GM18517 (cell line): Measurements from ENCODE around the gene EEF1AKMT1.
A peak's percentile ranks its signal among the peaks of the same experiment; 100 is the strongest.

Experiments used
- ATAC-seq: cut with Tn5 transposase; IDR thresholded peaks from one replicate; pipeline ENCODE4 v1.9.1; 2021; ENCODE audit warnings: mild to moderate bottlenecking, moderate library complexity; ENCODE audit not compliant: unreplicated experiment

The EEF1AKMT1 gene, protein sequence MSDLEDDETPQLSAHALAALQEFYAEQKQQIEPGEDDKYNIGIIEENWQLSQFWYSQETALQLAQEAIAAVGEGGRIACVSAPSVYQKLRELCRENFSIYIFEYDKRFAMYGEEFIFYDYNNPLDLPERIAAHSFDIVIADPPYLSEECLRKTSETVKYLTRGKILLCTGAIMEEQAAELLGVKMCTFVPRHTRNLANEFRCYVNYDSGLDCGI

DNA sequence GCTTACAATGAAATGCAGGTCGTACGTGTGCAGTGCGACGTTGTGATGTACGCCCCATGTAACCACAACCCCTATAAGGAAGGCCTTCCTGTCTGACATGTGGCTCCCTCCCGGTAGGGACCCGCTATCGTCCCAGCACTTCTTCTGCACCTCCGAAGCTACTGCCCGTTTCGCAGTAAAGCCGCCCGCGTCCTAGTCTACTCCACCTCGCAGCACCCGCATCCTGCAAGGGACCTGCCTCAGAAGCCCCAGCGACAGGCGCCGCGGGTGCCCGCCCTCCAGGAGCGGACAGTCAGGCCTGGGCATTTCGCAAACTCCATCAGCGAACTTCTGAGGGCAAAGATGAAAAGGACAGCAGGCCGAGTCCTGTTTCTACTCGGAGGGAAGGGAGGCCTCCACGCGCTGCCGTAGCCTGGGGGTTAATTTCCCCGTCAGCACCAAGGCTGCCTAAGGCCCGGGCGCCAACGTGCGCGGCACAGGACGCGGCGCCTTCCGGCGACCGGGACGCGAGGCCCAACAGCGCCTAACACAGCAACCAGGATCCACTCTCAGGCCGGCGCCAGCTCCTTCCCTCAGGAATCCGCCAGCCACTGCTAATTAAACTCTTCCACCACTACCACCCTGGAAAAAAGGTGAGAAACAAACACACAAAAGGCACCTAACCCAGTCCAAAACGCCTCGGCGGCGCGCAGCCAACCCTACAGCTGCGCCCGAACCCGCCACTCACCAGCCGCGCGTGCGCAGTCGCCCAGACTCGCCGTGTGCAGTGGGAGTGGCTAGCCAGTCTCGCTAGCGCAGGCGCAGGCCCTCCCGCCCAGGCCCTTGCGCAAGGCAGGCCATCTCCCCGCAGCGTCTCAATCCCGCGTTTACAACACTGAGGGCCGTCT is at the start of gene EEF1AKMT1:
Gene EEF1AKMT1, minus strand, starts transcription at position 768 of the 887 bp plus-strand sequence. CDS start 16,363 bp downstream, outside the sequence.
- peak; percentile 71 for ATAC-seq

DNA sequence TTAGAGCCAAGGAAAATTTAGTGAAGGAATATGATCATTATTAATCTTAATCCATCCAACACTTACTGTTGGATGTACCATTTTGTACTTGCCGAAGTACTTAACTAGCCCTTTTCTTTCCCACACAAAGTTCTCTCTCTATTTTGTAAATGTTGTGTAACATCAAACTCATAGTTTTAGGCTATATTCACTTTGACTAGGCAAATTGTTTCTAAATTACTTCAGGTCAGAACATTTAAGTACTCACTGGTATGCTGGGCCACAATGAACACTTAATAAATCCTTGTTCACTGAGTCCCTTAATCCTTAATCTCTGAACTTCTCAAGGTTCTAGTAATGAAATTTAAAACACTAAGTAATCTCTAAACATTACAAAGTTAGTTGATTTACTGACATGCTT is 49.3 kb upstream of the EEF1AKMT1 start:
- ATAC-seq = no peak

DNA sequence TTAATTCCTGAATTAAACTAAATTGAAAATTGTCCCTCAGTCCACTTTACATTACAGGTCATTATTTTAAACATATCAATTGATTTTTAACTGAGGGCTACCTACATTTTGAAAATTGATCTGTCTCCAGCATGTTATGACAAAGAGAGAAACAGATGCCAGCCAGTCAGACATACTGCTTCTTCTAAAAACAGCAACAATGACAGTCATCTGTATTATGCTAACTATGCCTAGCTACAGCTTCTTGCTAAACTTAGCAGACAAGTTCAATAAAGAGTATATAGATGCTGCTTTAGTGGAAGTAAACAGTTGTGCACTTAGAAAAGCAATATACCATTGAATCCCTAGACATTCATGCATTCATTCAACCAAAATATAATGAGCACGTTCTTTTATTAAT is 48.6 kb upstream of the EEF1AKMT1 start:
- no peak for ATAC-seq

DNA sequence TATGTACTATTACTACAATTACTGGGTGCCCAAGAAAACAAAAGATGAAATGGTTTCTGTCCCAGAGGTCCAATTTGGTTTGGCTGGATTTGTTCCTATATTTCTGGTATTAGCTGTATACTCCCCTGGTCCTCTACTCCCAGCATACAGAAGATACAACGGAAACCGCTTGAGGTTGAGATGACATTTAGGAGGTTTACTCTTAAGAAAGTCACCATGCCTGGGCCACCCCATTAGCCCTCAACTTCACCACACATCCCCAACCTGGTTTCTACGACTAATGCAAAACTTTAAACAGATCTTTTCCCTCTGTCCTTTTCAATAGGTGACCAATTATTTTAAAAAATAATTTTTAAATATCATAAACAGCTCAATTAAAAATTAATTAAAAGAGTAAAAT is 46.0 kb upstream of the EEF1AKMT1 start:
- no peak for ATAC-seq

DNA sequence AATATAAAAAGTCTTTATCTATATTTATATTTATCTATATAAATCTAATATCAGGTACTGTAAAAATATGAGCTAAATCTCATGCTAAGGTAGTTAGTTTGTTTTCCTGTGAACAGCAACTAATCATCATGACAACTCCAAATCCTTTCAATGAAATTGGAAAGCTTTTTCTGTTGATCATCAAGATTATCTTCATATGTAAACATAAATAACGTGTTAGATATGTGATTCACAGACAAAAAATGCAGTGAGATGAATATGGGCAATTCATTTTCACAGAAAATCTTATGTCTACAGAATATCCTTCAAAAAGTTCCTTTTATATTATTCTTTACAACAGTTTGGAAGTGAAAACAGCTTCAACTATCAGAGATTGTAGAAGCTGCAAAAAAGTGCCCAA is 41.7 kb upstream of the EEF1AKMT1 start:
- ATAC-seq = no peak

DNA sequence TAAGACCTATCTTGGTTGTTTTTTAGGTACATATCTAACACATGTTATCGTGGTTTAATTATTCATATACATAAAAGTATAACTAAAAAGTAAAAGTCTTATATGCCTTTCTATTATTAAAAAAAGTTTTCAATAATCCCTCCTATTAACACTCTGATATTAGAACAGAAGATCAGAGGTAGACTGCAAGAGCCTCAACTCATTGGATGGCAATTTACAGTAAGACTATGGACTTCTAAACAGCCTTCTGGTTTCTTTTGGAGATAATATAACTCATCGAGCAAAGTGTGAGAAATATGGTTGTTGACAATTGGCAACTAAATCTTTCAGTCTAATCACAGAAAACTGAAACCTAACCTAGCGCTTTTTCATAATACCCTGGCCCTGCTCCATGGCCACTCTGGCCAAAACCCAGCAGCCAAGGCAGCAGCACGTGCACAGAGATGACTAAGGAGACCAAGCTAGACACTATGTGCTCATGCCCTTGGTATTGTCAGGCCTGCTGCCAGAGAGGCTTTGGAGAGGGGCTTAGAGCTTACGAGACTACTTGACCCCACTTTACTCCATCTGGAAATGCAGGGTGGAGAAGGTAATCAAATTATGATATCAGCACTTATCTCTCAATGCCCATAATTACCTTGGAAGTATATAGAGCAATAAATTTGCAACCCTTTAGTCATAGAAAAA is 40.6 kb upstream of the EEF1AKMT1 start:
- no peak for ATAC-seq

DNA sequence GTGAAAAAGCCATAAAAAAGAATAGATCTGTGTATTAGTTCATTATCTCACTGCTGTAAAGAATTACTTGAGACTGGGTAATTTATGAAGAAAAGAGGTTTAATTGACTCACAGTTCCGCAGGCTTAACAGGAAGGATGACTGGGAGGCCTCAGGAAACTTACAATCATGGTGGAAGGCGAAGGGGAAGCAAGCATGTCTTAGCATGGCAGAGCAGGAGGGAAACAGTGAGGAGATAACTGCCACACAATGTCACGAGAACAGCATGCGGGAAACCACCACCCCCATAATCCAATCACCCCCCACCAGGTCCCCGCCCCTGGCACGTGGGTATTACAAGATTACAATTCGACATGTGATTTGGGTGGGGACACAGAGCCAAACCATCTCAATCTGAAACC is 39.1 kb upstream of the EEF1AKMT1 start:
- no peak for ATAC-seq

DNA sequence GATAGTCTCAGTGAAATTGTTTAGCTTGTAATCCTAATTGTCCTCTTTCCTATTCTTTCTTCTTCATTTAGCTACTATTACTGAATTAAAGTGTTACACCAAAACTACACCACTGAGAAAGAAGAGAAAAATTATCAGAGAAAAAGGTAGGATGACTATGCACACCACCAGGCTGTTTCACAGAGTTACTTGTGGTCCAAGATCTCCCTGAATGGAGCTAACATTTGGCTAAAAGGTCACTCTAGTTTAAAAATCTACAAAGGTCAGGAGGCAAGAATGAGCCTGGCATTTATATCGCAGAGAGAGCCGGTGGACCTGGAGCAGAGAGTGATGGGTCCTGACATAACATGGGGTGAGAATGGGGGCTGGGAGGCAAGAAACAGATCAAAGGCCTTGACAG is 37.0 kb upstream of the EEF1AKMT1 start:
- ATAC-seq = no peak

DNA sequence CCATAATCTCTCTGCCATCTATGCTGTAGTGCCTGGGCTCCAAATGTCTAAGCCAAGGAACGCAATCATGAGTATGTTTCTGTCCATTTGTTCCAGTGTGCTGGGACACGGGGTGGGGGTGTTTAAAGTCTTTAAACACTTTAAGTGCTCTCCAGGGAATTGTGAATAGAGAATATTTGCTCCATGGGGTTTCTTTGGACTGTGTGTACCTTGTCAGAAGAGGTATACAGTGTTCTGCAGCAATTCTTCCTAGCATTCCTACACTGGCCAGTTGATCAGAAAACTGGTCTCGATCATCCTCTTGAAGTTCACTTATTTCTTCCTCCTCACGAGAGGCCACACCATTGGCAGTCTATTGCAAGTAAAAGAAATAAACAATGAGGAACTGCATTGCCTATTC is 35.1 kb upstream of the EEF1AKMT1 start:
- no peak for ATAC-seq

DNA sequence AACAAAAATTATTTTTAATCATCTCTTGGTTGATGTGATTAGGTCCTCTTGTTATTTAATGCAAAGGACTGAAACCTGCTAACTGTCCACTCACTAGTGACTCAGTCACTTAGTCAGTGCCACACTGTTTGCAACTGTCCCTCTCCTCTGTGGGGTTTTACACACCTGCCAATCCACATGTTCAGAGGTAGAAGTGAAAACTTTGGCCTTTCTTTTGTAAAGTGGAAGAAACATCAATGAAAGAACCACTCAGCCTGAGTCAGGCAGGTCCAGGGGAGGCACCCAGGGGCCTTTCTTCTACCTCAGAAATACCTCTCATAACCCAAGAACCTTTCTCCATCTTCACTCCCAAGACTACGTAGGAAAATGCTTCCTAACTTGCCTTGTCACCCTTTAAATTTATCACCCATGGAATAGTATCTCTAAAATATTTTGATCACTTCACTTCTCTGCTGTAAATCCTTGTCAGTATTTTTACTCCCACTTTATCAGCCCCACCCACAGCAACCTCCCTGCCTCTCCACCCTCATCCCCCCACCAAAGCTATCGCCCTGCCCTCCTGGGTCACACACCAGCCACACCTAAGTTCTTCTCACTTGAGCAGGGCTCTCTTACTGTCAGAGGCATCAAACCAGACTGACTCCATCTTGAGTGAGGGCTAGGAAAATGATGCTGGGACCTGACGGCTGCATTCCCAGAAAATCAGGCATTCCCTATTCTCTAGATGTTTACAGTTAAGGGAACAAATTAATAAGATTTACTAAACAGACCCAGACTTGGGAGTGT is 29.6 kb upstream of the EEF1AKMT1 start:
- ATAC-seq = no peak

DNA sequence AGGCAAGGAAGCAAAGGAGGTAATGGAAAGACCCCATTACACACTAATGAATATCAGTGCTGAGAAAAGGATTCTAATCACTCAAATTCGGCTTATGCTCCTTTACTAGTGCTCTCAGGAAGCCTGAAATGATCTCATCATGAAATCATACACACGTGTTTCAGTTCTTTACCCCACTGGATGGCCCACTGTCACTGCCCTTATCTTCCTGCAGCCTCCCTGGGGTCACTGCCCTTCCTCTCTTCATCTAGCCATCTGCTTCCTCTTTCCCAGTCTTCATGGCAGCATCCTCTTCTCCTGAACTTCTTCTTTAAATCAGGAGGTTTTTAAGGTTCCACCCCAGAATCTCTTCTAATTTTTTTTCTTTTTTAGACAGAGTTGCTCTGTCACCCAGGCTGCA is 27.9 kb upstream of the EEF1AKMT1 start:
- ATAC-seq = no peak

DNA sequence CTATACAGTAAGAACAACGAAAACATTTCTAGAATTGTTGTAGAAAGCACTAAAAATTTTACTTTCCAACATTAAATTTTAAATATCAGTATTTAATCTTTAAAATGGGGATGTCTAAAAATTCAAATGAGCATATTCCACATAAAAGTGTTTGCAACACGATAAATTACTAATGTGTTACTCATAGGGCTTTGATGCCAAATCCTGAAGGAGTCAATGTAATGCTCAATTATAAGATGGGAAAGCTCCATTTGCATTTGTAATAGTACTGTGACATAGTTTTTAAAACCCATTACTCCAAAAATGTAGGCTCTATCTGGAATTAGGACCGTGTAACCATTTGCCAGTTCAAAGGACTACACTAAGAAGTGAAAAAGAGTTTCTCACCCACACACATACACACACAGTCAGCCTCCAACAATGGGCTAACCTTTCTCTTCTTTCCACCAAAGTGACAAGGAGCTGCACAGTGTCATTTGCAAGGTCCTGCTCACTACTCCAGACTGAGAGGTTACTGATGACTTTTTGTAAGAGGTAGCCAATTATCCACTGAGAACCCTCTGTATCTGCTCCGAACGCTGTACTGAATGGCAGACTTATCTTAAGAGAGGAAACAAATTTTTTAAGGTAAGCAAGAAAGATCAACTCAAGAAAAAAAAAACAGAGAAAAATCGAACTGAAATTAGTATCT is 26.1 kb upstream of the EEF1AKMT1 start:
- ATAC-seq = no peak

DNA sequence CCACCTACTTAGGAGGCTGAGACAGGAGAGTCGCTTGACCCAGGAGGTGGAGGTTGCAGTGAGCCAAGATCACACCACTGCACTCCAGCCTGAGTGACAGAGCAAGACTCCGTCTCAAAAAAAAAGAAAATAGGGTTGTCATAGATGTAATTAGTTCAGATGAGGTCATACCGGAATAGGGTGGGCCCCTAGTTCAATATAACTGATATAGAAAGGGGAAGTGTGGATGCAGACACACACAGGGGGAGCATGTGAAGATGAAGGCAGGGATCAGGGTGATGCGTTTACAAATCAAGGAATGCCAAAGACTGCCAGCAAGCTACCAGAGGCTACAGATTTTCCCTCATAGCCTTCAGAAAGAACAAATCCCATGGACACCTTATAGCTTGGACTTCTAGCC is 24.3 kb upstream of the EEF1AKMT1 start:
- ATAC-seq = no peak

DNA sequence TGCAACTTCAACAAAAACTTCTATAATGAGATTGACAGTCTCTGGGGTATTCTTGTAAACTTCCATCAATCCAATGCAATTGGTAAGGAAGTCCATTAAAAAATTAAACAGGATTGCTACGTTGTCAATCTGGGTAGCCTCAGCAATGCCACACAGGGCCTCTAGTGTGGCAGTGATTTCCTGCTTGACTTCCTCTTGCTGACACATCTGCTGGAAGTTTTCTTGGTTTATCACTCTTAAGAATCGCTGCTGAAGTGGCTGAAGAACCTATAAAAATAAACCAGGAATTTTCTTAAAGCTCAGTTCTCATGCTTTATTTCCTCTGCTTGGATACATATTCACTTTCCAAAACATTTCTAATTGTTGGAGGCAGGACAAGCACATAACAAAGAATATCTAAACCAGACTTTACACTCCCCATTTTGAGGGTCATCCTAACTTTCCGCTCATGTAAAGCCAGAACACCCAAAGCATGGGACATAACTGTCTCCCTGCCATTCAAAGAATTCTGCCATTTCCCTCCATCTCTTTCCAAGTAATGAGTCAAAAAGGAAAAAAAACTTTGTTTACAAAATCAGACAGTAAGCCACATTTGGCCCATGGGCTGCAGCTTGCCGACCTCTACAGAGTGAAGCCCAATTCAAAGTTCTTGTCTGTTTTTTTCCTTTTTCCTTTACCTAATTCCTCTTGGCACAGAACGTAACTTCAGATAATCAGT is 23.2 kb upstream of the EEF1AKMT1 start:
- ATAC-seq = no peak

DNA sequence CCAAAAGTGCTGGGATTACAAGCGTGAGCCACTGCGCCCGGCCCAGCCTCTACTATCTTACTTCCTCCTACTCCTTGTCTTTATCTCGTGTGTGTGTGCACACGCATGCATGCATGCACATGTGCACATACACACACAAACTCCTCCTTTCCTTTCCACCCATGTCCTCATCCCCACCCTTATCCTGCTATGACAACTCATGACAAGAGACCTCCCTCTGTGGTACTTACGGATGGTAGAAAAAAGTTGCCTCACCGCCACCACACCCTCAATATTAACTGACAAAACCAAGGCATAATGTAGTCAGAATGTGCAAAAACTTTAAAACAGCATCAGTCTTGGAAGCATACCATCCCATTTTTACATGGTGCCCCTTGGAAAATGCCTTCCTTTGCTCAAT is 15.9 kb upstream of the EEF1AKMT1 start:
- ATAC-seq = no peak

DNA sequence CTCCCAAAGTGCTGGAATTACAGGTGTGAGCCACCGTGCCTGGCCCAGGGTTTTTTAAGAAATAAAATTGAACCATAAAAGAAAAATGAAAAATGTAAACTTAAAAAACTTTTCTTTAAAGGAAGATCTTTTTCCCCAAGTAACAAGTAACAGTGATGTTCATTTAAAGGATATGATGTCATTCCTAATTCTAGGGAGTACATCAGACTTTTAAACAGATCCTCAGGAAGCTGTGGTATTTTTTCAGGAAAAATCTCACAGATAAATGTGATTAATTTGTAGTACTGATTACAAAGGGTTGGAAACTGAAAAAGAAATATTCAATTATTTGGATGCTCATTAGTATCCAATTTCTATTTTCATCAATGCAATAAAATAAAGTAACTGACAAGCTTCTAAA is 14.6 kb upstream of the EEF1AKMT1 start:
- ATAC-seq = no peak

DNA sequence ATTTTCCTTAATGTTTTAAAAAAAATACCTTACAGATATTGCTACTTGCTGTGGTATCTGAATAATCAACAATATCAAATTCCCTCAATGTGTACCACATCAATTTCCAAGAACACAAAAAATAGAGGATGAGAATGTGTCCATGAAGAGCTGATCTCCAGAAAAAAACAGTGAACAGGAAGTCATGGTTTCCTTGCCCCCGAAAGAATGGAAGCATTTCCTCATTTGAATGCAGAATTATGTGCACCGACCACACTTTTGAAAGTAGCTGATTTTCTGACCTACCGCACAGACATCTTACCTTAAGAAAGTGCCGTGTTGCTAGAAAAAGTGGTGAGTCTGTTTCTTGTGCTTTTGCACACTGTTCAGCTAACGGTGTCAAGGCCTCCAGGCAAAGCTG is 13.4 kb upstream of the EEF1AKMT1 start:
- no peak for ATAC-seq

DNA sequence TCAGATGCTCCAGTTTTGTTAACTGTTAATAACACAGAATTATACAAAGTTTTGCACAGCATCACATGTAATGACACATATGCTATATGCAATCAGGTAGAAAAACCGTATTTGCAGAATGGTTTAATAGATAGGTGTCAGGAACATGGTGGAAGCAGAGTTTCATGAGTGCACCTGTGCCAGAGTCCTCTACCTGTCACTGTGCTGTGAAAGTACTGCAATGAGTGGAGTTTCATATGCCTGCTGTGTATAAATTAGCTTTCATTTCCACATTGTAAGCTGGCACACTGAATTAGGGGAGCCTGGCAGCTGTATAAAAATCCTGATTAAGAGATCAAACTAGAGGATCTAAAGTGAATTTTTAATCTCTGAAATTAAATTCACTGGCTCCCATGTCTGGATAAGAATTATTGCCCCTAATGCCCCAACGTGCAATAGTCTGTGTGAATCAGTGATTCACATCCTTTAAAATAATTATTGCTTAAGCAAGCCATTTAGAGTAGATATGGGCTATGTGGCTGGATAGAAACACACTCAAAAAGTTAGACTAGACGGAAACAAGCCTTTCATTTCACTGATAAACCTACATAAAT is 8.5 kb upstream of the EEF1AKMT1 start:
- peak; percentile 83 for ATAC-seq

DNA sequence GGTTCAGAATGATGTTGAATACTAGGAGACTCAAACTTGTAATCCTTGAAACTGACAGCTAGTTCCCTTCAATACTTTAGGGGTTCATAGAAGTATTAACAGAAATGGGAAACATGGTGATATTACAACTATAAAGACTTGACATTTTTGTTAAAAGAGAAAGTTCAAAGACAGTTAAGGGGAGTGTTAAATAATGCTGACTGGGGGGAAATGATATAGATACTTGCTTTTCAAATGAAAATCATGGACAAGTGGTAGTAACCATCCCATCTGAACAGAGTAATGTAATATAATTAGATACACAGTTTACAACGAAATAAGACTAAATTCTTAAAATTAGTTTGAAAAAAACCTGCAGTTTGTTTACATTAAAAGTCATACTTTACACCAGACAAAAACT is 6.6 kb upstream of the EEF1AKMT1 start:
- no peak for ATAC-seq
